Measurements from ENCODE around the gene EBLN2.

EBLN2 gene

GRCh38 chr3:73061416-73061815 lies at the start of gene EBLN2:
Gene EBLN2 (plus strand): TSS chr3:73061659. CDS start chr3:73062082, 423 bp downstream.
- CTCF ChIA-PET: no interaction called here
- POLR2A ChIA-PET: no interaction called here
- no peak for DNase-seq (ENCODE audit: extremely low spot score)
- TF ChIP-seq, protein P1, sequence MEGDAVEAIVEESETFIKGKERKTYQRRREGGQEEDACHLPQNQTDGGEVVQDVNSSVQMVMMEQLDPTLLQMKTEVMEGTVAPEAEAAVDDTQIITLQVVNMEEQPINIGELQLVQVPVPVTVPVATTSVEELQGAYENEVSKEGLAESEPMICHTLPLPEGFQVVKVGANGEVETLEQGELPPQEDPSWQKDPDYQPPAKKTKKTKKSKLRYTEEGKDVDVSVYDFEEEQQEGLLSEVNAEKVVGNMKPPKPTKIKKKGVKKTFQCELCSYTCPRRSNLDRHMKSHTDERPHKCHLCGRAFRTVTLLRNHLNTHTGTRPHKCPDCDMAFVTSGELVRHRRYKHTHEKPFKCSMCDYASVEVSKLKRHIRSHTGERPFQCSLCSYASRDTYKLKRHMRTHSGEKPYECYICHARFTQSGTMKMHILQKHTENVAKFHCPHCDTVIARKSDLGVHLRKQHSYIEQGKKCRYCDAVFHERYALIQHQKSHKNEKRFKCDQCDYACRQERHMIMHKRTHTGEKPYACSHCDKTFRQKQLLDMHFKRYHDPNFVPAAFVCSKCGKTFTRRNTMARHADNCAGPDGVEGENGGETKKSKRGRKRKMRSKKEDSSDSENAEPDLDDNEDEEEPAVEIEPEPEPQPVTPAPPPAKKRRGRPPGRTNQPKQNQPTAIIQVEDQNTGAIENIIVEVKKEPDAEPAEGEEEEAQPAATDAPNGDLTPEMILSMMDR (IDR thresholded peaks at IDR 0.05; ENCODE audit: control extremely low read depth, extremely low read depth, low read depth, missing control alignments): no peak

GRCh38 chr3:73018298-73018697 lies 43.2 kb upstream of the EBLN2 start:
- TF ChIP-seq, protein P1 (IDR thresholded peaks at IDR 0.05; ENCODE audit: control extremely low read depth, extremely low read depth, low read depth, missing control alignments): no peak
- POLR2A ChIA-PET: no interaction called here
- no peak for DNase-seq (ENCODE audit: extremely low spot score)
- CTCF ChIA-PET: interaction anchor here (1.0 to 1.7 kb wide), 5 partner anchors 20 to 67 kb away, joined by 3 to 8 read pairs (median 3); no protein-coding TSS in a partner anchor

- no peak for DNase-seq (ENCODE audit: extremely low spot score)
- ChIA-PET CTCF (interaction anchor here (0.7 to 2.1 kb wide), 7 partner anchors 9 to 41 kb away, joined by 3 to 10 read pairs (median 4); no protein-coding TSS in a partner anchor), POLR2A (no interaction called here)
- TF ChIP-seq, protein P1 (IDR thresholded peaks at IDR 0.05; ENCODE audit: control extremely low read depth, extremely low read depth, low read depth, missing control alignments): no peak
Measured at GRCh38 chr3:73018790-73019441, 42.5 kb upstream of the EBLN2 start.

- ChIA-PET CTCF (interaction anchor here (1.0 to 1.9 kb wide), 2 partner anchors 19 to 35 kb away, joined by 3 to 5 read pairs; no protein-coding TSS in a partner anchor), POLR2A (no interaction called here)
- no peak for DNase-seq (ENCODE audit: extremely low spot score)
- TF ChIP-seq, protein P1 (IDR thresholded peaks at IDR 0.05; ENCODE audit: control extremely low read depth, extremely low read depth, low read depth, missing control alignments): no peak
Measured at GRCh38 chr3:73021301-73021835, 40.1 kb upstream of the EBLN2 start.

DNA sequence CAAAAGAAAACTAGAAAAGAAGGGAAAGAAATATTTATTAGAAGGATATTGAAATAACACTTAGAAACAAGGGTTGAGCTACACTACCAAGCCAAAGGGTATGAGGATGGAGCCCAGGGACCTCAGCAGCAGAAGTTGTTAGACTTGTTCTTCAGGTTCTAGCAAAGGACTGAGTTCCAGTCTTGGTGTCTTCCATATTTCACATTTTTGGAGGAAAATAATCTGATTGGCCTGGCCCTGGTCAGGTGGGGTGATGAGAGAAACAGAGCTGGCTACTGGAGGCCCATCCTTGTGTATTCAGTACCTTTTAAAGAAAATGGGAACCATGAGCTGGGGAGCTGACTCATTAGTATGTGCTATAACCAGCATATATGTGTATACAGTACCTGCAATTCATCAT lies 36.6 kb upstream of the EBLN2 start:
- ChIA-PET CTCF (interaction anchor here (1.2 to 3.1 kb wide), 5 partner anchors 10 to 32 kb away, joined by 3 to 12 read pairs (median 4); no protein-coding TSS in a partner anchor), POLR2A (no interaction called here)
- no peak for DNase-seq (ENCODE audit: extremely low spot score)
- TF ChIP-seq, protein P1 (IDR thresholded peaks at IDR 0.05; ENCODE audit: control extremely low read depth, extremely low read depth, low read depth, missing control alignments): no peak

GRCh38 chr3:73026111-73026759 lies 35.2 kb upstream of the EBLN2 start:
- POLR2A ChIA-PET: no interaction called here
- CTCF ChIA-PET: interaction anchor here (1.2 to 3.1 kb wide), 3 partner anchors 9 to 30 kb away, joined by 4 to 12 read pairs (median 5); no protein-coding TSS in a partner anchor
- DNase-seq (ENCODE audit: extremely low spot score): no peak
- TF ChIP-seq, protein P1 (IDR thresholded peaks at IDR 0.05; ENCODE audit: control extremely low read depth, extremely low read depth, low read depth, missing control alignments): no peak

All from GM10248 (cell line).